NCI-H524 treated with DMSO at 0.1 percent for 48 hours (cell line): Measurements from ENCODE around the gene ELP5.
A peak's percentile ranks its signal among the peaks of the same experiment; 100 is the strongest.
"Not testable (repeated sequence)": the region's sequence is repeated elsewhere in the genome, so short reads cannot be mapped to it uniquely, and the experiment has no call there.

Experiments
- DNase-seq: peaks from one replicate; lab custom pipeline; 2025; lab: John Stamatoyannopoulos, UW

Gene ELP5

DNA sequence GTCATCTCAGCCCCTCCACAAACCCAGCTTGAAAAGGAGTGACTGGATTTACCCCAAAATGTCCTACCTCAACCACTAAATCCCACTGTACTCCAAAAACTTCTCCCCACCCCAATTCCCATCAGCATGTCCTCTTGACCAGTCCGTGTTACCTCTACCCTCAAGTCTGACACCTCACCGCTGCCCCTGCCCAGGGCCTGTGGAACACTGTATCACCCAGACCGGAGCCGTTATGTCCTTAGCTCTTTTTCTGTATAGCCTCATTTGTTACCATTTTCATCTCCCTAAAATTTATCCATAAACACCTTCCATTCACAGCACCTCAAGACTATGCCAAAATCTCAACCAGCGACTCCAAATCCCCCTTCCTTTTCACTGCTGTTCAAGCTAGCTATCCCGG lies 15.2 kb upstream of the ELP5 start:
- no peak for DNase-seq

DNA sequence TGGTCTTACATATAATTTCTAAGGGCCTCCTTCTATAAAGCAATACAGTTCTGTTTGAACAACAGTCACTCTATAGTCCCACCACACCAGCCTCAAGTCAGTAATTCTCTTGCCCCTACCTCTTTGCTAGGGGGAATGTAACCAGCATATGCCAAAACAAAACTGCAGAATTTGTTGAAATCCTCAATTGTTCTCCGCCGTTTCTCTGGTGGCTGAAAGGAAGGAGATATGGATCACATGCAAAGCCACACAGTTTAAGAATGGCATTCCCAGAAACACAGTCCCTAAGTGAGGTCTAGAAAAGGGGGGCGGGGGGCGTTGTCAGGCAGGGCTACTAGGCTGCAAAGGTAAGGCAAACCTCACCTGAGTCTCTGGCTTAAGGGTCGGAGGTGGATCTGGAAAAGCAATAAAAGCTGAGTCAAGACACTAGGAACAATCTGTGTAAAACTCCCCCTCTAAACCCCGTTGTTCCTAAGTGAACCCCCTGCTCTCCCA lies 14.7 kb upstream of the ELP5 start:
- no peak for DNase-seq

DNA sequence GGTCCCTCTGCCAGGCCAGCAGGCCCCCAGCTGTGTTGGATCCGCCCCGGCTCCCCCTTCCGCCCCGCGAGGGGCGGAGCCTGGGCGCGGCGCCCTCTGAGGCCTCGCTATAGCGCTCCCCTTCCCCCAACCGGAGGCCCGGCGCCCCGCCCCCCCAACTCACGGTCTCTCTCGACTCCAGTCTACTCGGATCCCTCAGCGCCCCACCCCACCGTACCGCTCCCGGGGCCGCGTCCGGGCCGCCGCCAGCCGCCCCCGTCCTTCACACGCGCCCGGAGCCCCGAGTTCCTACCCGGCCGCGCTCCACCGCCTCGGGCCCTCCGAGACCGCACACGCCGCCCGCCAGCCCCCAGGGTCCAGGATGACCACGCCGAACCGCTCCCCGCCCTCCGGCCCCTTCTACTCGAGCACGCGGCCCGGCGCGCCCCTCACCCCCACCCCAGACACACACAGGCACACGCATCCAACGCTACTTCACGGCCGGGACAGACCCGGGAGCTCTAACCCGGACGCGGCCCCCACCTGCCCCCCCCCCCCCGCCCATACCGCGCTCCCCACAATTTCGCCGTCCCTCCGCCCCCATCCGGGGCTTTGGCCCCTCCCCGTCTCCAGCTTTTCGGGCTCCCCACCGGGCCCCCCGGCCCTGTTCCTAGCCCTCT lies 14.1 kb upstream of the ELP5 start:
- no peak for DNase-seq

DNA sequence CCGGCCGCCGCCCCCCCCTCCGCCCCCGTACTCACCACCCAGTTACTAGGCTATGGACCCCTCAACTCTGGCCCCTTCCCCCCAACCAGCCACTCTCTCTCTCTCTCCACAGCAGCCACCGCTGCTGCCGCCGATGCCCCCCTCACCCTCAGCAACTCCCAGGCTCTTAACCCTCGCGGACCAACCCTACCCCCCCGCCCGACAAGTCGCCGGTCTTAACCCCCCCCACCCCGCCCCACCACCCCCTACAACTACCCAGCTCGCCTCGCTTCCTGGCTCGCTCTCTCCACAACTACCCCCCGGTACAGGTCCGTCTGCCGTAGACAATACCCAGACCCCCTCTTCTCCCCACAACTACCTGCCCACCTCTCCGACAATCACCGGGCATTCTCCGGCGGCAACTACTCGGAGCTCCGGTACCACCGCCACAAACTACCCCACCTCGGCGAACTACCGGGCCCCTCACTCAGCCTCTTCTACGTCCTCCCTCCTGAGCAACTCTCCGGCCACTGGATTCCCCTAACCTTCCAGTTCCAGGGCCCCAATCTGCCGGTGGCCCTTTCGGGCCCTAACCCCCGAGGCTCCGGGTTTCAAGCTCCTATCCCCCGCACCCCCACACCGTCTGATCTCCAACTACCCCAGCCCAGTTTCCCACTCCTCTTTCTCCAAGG lies 13.5 kb upstream of the ELP5 start:
- DNase-seq: no peak

DNA sequence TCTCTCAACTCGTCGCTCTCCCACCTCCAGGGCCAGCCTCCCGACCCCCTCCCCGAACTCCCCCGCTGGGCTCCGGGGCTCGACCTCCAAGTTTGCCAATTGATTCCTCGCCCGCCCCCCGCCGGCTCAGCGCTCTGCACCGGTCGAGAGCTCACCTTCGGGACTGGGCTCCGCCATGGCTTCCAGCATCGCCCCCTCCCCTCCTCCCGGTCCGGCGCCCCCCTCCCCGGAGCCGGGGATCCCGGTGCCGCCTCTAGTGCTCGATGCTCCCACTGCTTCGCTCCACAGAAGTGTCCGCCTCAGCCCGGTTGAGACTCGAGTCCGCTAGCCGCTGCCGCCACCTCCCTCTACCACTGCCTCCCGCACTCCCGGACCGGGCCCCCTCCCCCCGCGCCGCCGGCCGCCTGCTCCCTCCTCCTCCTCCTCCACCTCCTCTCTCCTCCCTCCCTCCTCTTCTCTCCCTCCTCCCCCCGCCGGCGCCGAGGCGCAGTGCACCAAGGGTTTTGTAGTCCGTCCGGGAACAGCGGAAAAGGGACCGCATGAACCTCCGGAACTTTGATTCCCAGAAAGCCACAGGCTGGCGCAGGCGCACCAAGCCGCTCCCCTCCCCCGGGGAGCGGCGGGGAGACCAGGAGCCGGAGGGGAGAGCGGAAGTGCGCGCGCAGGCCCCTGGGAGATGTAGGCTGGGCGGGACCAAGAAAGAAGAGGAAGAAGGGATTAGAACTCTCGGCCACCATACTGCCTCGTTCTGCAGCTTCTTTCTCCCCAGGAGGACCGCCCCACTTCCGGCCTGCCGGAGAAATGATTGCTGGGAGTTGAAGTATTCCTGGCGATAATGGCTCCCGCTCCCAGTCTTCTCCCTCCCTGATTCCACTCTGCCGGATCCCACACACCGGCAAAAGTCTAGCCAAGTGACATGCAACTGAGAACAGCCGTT lies 12.7 kb upstream of the ELP5 start, which contains the start of gene PHF23:
PHF23 (minus strand) TSS at position 367 of the 937 bp plus-strand sequence; CDS start at position 189, 178 bp downstream.
- peak; percentile 85 for DNase-seq

DNA sequence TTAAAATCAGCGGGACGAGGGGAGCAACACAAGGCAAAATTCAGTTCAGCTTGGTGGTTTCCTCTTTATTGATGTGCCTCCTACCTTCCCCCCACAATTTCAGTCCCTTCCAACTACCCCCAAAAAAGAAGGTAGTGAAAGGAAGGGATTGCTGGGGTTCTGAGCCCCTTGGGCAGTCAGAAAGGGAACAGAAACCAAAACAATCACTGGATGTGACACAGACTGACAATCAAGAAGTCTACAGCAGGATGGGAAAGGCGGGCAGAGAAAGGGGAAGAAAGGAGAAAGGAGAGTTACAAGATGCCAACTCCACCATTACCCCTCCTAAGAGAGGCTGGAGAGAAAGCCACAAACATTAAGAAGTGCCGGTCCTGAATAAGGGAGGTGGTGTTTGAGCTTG lies 11.6 kb upstream of the ELP5 start:
- no peak for DNase-seq

DNA sequence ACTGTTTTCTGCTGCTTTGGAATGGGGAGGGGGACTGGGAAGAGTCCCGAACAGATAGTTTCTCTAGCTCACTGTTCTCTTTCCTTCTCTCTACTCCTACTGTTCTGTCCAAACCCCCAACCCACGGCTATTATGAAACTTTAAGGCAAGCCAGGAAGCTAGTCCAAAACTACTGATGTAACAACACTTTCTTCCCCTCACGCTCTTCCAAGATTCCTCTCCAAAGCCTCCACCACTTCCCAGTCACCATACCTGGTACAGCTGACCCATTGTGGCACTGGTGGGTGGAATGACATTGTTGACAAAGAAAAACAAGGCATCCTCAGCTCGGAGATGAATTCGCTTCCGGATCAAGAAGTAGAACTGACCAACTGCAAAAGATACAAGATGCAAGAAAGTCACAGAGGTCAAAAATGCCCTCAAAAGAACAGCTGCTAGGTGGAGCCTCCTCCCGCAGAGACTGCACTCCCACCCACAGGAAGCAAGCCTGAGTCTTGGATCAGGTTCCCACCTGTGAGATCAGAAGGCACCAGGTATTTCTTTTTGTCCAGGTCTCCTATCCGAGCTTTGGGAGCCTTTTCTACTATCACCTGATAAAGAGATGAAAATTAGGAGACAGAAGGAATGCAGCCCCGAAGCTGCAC lies 10.8 kb upstream of the ELP5 start:
- DNase-seq: no peak

DNA sequence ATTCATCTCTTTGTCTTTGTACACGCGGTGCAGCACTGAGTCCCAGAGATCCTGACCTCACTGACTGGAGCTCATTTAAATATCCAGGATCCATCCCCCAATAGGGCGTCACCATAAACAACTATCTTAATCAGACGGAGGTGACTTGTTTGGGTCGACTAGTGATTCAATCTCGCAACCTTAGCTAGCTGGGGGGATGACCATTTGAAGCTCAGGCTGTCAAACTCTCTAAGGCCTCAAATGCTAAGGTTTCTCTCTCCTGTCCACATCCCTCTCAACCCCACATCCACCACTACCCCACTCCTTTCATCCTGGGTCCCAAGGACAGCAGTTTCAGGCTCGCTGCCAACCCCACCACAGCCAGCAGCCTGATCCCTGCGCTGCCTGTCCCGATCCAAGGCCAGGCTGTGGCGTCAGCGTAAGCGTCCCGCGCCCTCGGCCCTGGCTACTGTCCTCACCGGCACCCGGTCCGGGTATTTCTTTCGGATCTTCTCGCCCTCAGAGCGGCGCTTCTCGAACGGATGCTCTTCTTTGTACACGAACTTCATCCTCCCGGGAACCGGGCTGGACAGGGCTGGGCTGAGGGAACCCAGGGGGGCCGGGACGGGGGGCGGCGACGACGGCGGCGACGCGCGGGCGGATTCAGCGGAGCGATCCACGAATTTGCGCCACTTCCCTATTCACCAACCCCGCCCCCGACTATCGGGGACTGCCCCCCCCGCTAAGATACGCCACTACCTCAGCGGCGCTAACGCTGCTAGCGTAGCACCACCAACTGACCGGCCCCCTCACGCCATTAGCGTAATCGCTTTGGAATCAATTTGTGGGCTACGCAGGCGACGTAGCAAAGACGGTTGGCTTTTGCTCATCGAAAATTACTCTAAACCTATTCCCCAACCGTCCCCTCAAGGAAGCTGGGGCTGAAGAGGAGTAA lies 10.0 kb upstream of the ELP5 start, which contains the start of gene GABARAP:
GABARAP (minus strand) TSS at position 667 of the 934 bp plus-strand sequence; CDS start at position 548, 119 bp downstream.
- DNase-seq: no peak

DNA sequence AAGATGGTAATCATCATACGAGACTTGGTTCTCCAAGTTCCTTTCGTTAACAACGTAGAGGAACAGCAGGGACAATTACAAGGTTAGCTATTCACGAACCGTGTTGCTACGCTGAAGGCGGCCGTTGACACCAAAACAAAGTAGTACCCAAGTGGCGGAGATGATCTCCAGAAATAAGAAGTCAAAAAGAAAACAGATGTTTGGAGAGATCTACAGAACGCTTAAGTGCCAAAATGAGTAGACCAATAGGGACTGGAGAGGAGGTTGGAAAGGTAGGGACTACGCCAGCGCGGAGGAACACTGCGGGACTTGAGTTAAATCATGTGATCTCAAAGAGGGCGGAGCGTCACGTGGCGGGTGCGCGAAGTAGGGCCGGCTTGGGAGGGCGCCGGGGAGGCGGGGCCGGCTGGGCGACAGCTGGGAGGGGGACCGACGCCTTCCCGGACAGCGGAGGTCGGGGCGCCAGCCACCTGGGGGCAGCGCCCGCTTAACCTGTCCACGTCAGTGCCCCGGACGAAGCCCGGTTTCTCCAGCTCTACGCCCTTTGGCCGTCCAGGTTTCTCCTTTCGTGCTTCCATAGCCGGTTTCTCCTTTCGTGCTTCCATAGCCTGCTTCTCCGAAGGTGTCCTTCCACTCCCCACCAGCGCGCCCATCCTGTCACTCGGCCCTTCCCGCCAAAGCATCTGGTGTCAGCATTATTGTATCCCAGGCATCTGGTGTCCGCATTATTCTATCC lies 9.1 kb upstream of the ELP5 start:
- DNase-seq: peak; percentile 53

DNA sequence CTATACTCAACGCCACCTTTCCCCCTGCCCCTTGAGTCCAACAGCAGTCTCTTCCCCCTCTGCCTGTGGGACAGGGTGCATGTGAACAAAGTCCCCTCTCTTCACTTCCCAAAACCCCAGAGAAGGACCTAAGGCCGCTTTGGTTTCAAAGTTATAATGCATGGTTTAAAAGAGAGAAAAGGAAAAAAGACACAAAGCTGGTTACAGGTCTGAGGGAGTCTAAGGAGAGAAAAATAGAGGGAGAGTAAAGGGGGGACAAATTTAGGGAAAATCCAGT lies 8.6 kb upstream of the ELP5 start:
- no peak for DNase-seq

DNA sequence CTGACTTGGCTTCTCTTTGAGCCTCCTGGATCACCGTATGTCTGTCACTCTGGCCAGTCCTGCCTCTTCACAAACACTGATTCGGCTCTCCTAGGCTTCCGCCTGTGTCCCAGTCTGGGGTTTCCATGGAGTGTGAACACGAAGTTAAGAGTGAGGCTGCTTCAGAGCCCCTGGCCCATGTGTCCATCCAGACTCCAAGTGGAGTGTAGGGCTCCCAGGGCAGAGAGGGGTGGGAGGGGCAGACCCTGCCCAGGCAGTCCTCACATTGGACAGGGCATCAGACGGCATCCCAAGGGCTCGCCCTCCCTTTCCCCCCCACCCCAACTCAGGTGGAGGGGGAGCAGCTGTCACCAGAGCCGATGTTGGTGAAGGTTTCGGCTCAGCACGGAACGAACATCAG lies 8.2 kb upstream of the ELP5 start:
- not testable (repeated sequence) for DNase-seq

DNA sequence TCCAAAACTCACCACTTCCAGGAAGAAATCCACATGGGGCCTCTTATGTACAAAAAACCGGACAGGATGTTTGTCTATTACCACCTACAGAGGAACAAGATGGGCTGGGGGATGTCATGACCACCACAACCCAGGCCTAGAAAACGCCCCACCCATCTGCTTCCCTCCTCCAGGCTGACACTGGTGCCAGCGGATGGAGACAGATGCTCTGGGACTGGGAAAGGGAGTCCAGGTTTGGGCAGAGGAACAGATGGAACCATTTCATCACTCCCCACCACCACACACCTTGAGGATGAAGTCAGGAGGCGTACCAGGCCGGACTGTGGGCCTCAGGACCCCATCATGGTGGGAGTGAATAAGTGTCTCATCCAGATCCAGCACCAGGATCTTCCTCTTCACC lies 5.2 kb upstream of the ELP5 start:
- no peak for DNase-seq

DNA sequence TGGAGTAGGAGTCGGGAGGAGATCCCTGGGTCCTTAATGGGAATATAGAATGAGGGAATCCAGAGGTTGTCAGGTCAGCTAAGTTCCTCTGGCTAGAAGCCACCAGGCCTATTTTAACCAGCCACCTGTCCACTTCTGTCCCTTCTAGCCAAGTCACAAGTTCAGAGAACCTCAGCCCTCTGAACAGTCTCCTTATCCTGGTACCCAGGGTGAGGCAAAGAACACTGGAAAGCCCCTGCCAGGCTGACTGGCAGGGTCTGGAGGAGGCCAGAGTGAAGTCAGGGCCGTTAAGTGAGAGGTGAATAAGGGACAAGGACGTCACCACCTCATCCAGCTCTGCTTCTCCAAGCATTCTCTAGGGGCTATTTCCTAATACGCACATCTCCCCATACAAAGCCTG lies 3.2 kb upstream of the ELP5 start:
- DNase-seq: no peak

DNA sequence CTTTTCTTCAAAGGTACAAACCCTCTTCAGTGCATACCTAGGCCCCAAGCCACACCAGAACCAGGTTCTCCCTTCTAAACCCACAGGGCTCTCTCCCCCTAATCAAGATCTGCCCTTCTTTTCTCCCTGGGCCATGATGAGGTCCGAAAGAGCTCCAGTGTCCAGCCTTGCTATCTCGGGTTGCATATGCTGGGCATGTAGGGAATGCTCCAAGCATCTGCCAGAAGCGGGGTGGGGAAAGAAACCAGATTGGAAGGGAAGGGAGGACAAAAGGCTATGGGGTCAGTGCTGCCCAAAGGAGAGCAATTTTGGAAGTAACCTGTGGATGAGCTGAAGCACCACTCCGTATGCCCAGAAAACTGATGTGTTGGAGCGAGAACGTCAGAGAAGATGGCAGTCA lies 2.8 kb upstream of the ELP5 start:
- DNase-seq: no peak

DNA sequence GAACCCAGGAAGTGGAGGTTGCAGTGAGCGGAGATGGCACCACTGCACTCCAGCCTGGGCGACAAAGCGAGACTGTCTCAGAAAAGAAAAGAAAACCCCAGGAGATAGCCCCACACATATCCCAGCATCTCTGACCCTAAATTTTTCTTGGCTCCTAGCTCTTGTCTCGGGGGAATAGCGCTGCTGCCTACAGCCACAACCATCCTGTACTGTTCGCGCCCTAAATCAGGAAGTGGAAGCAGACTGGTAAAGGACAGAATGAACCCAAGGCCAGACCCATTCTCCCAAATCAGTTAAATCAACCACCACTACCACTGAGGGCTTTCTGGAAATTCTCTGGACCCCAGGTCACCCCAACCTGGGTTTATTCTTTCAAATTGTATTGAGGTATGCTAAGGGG lies 2.2 kb upstream of the ELP5 start:
- DNase-seq: no peak

DNA sequence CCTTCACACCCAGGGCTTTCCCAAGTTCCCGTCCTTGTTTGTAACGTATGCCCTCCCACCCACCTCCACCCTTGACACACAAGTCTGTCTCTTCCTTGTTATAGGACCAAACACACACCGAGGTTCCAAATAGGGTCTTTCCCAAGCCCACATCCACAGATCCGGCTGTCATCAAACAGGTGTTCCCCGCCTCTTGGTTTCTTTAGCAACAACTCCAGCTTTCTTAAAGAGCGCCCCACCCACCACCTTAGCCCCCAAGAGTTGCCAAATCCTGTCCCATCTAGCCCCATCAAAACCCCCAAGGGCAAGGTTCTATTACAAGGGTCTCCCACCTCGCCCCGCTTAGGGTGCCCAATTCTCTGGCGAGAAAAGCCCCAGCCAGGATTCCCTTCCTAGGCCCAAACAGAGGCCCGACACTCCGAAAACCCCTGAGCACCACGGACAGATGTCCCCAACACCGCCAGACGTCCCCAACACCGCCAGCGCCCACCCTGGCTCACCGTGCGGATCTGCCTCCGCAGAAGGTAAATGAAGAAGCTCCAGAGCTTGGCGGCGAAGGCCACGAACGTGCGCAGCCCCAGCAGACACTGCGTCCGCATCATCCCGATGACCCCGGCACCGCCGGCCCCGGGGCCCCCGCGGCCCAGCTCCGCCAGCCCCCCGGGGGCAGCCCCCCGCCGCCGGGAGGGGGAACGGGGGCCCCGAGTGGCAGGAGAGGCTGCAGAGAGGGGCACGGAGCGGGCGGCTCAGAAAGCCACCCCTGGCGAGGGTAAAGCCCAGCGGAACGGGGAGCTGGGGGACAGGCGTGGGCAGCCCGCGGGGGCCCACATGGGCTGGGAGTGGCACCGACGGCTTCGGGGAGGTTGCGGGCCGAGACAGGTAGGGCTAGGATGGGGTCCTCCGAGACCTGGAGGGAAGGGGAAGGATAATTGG lies 1.1 kb upstream of the ELP5 start:
- no peak for DNase-seq

DNA sequence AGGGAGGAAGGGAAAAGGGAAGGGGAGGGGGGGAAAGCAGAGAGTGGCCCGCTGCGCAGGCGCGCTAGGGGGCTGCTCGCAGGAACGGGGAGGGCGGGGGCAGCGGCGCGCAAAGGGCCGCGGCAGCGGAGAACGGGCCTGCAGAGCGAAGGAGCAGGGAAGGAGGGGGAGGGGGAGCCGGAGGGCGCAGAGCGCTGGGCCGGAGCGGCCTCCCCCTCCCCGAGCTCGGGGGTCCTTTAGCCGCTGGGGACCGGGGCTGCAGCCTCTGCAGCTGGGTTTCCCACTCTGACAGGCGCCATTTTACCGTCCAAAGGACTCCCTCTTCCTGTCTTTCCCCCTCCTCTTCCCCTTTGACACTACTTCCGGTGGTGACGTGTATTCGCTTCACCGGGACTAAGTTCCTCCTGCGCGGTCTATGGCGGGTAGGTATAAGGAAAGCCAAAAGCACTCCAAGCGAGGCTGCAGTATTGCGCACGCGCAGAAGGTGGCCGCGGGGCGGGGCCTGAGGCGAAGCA lies 297 bp upstream of the ELP5 start, which contains the start of gene CTDNEP1:
CTDNEP1 (minus strand) TSS at position 74 of the 515 bp plus-strand sequence. CDS start 438 bp downstream, outside the sequence.
- peak; percentile 83 for DNase-seq

DNA sequence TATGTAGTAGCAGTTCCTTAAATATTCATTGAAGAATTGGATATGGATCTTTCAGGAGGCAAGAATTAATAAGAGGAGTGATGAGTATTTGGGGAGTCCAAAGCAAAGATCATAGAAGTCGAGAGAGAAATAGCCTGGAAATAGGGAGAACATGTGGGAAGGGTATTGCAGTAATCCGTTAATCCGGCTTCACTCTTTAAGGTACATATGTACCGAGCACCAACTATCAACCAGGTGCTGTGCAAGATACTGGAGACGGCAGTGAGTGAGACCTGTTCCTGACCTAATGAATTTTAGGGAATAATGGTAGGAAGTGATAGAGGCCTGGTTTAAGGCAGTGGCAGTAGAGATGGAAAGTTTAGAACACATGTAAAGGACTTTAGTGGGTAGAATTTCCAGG lies 1.1 kb downstream of the ELP5 start:
- no peak for DNase-seq

DNA sequence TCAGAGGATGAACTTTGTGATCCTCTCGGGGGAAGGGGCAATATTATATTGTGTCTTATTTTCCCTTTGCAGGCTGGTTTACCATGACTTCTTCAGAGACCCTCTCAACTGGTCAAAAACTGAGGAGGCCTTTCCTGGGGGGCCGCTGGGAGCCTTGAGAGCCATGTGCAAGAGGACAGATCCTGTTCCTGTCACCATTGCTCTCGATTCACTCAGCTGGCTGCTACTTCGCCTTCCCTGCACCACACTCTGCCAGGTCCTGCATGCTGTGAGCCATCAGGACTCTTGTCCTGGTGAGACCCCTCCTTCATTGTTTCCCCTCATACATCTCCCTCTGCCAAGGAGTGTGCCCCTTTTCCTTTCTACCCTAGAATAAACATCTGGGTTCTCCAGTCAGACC lies 2.5 kb downstream of the ELP5 start:
- no peak for DNase-seq
